ENCODE results near the gene OR2F2. TPM values are rescaled to one million over a fixed set of nuclear protein-coding genes. Genes with fewer than 3 reads are reported as not detected.

OR2F2 gene
- total RNA-seq (2022; extraction: Qiagen RNA extraction; ENCODE audit: low read depth): not detected in 5 replicates

GRCh38 chr7:143934526-143935325, at the start of gene OR2F2:
TSS of gene OR2F2 (plus strand) at chr7:143935233. CDS start at chr7:143935233, 0 bp downstream.

GRCh38 chr7:143901668-143902331, 33.2 kb upstream of the OR2F2 start, which contains the start of gene TCAF1:
TSS of gene TCAF1 (minus strand) at chr7:143902176. CDS start at chr7:143876608, 25,568 bp downstream.

GRCh38 chr7:143954544-143954943, 19.5 kb downstream of the OR2F2 start, which contains the start of gene OR2F1:
TSS of gene OR2F1 (plus strand) at chr7:143954844. CDS start at chr7:143959971, 5,127 bp downstream.

Other genes with a start within 250 kb of the OR2F2 start
- gene CTAGE6, start 177.5 kb upstream of the OR2F2 start, total RNA-seq (2022; extraction: Qiagen RNA extraction; ENCODE audit: low read depth): not detected in 5 replicates
- gene TCAF1, start 33.1 kb upstream of the OR2F2 start, total RNA-seq (2022; extraction: Qiagen RNA extraction; ENCODE audit: low read depth): 16.6 to 22.4 TPM (median 21.5 TPM) in 5 replicates
- gene OR2F1, start 19.6 kb downstream of the OR2F2 start, total RNA-seq (2022; extraction: Qiagen RNA extraction; ENCODE audit: low read depth): not detected in 5 replicates
- not detected in 5 replicates for gene OR6B1, start 65.1 kb downstream of the OR2F2 start, total RNA-seq (2022; extraction: Qiagen RNA extraction; ENCODE audit: low read depth)
- gene OR2A5, start 113.7 kb downstream of the OR2F2 start, total RNA-seq (2022; extraction: Qiagen RNA extraction; ENCODE audit: low read depth): not detected in 5 replicates
- not detected in 5 replicates for gene OR2A25, start 134.6 kb downstream of the OR2F2 start, total RNA-seq (2022; extraction: Qiagen RNA extraction; ENCODE audit: low read depth)
- gene OR2A12, start 151.0 kb downstream of the OR2F2 start, total RNA-seq (2022; extraction: Qiagen RNA extraction; ENCODE audit: low read depth): not detected in 5 replicates
- not detected in 5 replicates for gene OR2A2, start 174.3 kb downstream of the OR2F2 start, total RNA-seq (2022; extraction: Qiagen RNA extraction; ENCODE audit: low read depth)
- not detected in 5 replicates for gene OR2A14, start 187.9 kb downstream of the OR2F2 start, total RNA-seq (2022; extraction: Qiagen RNA extraction; ENCODE audit: low read depth)
- gene CTAGE4, start 248.2 kb downstream of the OR2F2 start, total RNA-seq (2022; extraction: Qiagen RNA extraction; ENCODE audit: low read depth): not detected in 5 replicates

All from A549 treated with DMSO at 1 μM for 4 hours (cell line).